GM21786 (cell line): ENCODE data around the gene SLC30A7.

Source experiments
- ATAC-seq: cut with Tn5 transposase; IDR thresholded peaks from one replicate; pipeline ENCODE4 v1.9.1; 2021; ENCODE audit not compliant: unreplicated experiment

SLC30A7 gene

DNA sequence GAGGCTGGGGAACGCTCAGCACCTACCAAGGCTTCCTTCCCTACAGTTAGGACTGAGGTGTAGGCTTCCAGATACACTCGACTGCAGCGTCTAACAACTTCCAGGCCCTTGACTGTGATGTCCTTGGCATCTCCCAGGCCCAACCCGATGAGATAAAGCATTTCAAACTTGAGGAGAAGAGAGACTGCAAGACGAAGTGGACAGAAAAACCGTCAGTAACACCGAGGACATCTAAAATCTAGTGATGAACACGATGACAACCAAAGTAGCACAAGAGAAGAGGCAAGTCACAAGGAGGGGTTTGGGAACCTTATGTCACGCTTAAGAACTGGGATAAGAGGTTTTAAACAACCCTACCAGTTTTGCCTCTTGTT, 129.4 kb downstream of the SLC30A7 start:
- peak; percentile 19 for ATAC-seq

DNA sequence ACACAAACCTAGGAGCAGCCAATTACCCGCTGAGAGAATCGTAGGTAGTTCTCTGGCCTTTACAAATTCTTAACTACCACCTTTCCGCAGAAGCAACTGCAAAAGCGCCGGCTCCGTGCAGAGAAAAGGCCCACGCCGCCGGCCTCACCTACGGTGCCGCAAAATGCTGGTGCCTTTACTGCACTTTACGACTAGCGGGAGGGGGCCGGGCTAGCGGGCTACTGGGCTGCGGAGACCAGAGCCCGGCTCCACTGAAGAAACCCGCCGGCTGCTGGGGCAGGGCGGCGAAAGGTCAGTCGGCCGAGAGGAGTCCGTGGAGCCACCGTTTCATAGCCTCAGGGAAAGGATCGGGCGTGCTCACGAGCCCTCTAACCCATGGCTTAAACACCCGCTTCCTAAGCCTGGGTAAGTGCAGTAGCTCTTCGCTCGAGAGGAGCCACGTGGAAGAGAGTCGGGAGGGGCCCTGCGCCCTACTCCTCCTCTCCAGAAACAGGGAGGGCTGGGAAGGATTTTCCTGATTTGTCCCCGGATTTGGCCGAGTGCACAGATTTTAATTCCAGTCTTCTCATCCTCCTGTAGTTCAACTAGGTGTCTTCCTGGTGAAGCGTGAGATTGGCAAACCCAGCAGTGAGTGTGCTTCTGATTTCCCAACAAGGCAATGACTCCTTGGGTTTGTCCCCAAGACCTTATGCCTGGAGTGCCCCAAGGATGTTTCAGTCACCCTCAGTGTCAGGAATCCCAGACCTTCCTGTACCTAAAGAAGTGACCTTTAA, 130.0 kb downstream of the SLC30A7 start, which contains the start of gene DPH5:
Gene DPH5 (minus strand): TSS at position 128 of the 773 bp plus-strand sequence. CDS start 341 bp downstream, outside the sequence.
- peak; percentile 85 for ATAC-seq

DNA sequence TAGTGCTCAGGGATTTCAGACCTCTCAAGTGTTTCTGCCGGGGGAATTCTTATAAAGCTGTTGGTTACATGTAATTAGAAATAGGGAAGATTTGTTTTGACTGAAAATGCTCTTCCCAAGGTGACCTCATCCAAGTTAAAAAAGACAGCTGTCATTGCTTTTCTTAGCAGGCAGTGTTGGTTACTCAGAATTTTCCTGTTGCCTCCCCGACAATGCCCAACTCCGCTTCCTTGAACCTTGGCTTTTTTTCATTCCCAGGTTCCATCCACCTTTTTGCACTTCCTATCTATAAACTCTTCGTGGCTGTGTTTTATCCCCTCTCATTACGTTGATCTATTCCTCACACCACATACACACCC, 130.5 kb downstream of the SLC30A7 start:
- no peak for ATAC-seq

DNA sequence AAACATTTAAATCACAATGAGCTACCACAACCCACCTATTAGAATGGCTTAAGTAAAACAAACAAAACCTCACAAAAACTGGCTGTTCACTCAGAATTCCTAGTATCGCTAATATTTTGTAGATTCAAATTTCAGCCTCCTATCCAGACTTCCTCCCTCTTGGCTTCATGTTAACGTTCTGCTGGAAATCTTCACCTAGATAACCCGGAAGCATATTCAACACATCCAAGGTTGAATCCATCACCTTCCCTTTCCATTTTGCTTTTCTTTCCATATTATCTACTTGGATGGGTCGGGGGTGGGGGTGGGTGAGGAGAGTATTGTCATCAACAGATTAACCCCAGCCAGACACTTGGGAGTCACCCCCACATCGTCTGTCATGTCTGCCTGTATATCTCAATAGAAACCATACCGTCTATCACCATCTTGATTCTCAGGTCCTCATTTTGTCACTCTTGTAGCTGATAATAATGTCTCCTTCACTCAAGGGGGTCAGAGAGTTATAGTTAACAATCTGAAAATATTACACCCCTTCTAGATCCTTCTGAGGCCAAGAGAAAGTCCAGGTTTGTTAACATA, 131.4 kb downstream of the SLC30A7 start:
- no peak for ATAC-seq

DNA sequence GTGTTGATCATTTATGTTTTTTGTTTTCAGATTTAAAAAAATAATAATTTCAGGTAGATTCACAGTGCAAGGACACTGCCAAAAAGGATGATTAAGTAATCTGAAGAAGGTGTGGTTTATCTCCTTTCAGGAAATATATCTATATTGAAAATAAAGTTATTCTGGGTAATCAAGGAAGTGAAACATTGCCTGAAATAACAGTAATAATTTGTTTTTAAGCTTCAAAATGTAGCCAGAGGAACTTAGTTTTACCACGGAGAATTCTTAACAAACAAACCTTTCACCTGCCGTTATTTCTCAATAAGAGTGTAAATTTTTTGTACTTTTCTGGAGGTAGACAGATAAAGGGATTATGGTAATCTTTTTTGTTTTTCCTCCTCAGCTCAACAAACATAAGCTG, 132.6 kb downstream of the SLC30A7 start:
- no peak for ATAC-seq

DNA sequence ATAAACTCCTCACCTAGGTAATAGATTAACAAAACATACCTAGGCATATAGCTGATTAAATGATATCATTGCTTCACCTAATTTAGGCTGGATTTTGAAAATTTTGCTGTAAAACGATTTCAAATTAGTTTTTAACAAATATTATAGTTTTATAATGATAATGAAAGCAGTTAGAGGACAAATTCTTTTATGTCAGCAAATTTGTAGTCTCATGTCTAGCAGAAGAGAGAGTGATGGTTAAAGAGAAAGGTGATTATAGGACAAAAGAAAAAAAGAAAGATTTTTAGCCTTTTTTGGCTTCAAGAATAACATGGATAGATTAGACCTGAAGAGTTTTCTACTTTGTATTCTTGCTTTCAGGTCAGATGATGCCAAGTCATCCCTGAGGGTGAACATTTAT, 133.3 kb downstream of the SLC30A7 start:
- ATAC-seq: no peak

DNA sequence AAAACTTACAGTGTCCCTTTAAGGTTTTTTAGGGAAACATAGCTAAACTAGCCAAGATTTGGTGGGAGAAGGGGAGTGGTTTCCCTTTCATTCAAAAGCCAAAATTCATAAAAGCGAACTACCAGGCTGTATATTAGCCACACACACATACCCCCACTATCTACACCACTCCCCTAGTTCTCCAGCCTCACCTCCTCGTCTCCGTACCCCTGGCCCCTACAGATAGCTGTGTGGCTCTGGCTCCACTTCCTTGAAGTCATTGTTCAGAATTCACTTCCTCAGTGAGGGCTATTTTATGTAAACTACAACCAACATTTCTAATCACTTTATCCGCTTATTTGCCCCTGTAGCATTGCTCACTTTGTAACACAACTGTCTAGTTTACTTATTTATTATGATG, 135.0 kb downstream of the SLC30A7 start:
- no peak for ATAC-seq
